Cortex of kidney (tissue), 1 donor: Measurements from ENCODE around the gene RET.

Experiments
- DNase-seq: peaks from one replicate; lab custom pipeline; 2025; lab: John Stamatoyannopoulos, UW

RET gene

GRCh38 chr10:43170491-43170890, 93.6 kb downstream of the RET start:
- no peak for DNase-seq

GRCh38 chr10:43172645-43173044, 95.8 kb downstream of the RET start:
- DNase-seq = no peak

- DNase-seq = no peak
Observed at GRCh38 chr10:43173120-43173519, 96.3 kb downstream of the RET start.

- DNase-seq = no peak
Observed at GRCh38 chr10:43174969-43175368, 98.1 kb downstream of the RET start.

- DNase-seq = no peak
Observed at GRCh38 chr10:43176271-43176670, 99.4 kb downstream of the RET start.

- no peak for DNase-seq
Observed at GRCh38 chr10:43177595-43177994, 100.7 kb downstream of the RET start.
